Keratinocyte (primary cell): Measurements from ENCODE around the gene RBM17. TPM values are rescaled to one million over a fixed set of nuclear protein-coding genes. Genes with fewer than 3 reads are reported as not detected.

Experiments used
- DNase-seq: peaks from one replicate; pipeline ENCODE4 v3.0.0-alpha.2; 2011; ENCODE audit warnings: low read depth, missing footprints, low spot score
- FAIRE-seq: peaks from 2 replicates; lab custom pipeline; 2011; peaks lifted over from hg19 to GRCh38; lab: Jason Lieb, UNC
- H2AFZ ChIP-seq: 2 replicates; pipeline ENCODE4 v1.6.0; 2012; ENCODE audit warnings: low read length, control low read depth, inconsistent platforms; ENCODE audit not compliant: control insufficient read depth
- H3K27ac ChIP-seq: 2 replicates; pipeline ENCODE4 v1.5.1; 2011; ENCODE audit warnings: low read length; ENCODE audit not compliant: control insufficient read depth, insufficient read depth
- H3K27me3 ChIP-seq: 3 replicates; pipeline ENCODE4 v1.6.0; 2011; ENCODE audit warnings: low read length; ENCODE audit not compliant: control insufficient read depth, insufficient read depth; ENCODE audit errors: extremely low read depth
- H3K36me3 ChIP-seq, 2 experiments: 2 replicates in 1 of 2; 3 replicates in 1 of 2; pipeline ENCODE4 v1.5.1; 2011; ENCODE audit warnings: low read length in 2 of 2, mild to moderate bottlenecking in 1 of 2; ENCODE audit not compliant: control insufficient read depth in 2 of 2, insufficient read depth in 2 of 2; ENCODE audit errors: extremely low read depth in 1 of 2
- H3K4me1 ChIP-seq: 3 replicates; pipeline ENCODE4 v1.5.1; 2011; ENCODE audit warnings: low read length; ENCODE audit not compliant: control insufficient read depth, insufficient read depth; ENCODE audit errors: extremely low read depth
- H3K4me2 ChIP-seq: 3 replicates; pipeline ENCODE4 v1.6.0; 2011; ENCODE audit warnings: low read depth, low read length; ENCODE audit not compliant: control insufficient read depth, insufficient read depth; ENCODE audit errors: extremely low read depth
- H3K4me3 ChIP-seq, 3 experiments: fragments of 200-600 bp in 1 of 3; sonication (generic) in 1 of 3; 2 replicates in 2 of 3; 3 replicates in 1 of 3; pipeline ENCODE4 v1.5.1; 2011 to 2016; ENCODE audit warnings: low read length in 3 of 3, mild to moderate bottlenecking in 3 of 3, control low read depth in 2 of 3, inconsistent platforms in 1 of 3, low read depth in 1 of 3, mixed read lengths in 1 of 3, mixed run types in 1 of 3, moderate library complexity in 1 of 3; ENCODE audit not compliant: control insufficient read depth in 2 of 3, insufficient read depth in 2 of 3; ENCODE audit errors: extremely low read depth in 1 of 3
- H3K79me2 ChIP-seq: 2 replicates; pipeline ENCODE4 v1.6.0; 2012; ENCODE audit warnings: low read length; ENCODE audit not compliant: control insufficient read depth, insufficient read depth
- H3K9ac ChIP-seq: 3 replicates; pipeline ENCODE4 v1.6.0; 2011; ENCODE audit warnings: low read length; ENCODE audit not compliant: control insufficient read depth, insufficient read depth; ENCODE audit errors: extremely low read depth
- H3K9me1 ChIP-seq: 3 replicates; pipeline ENCODE4 v1.6.0; 2011; ENCODE audit warnings: low read length; ENCODE audit not compliant: control insufficient read depth, insufficient read depth; ENCODE audit errors: extremely low read depth
- H3K9me3 ChIP-seq: 2 replicates; pipeline ENCODE4 v1.5.1; 2012; ENCODE audit warnings: low read depth, low read length; ENCODE audit not compliant: control insufficient read depth
- H4K20me1 ChIP-seq: 3 replicates; pipeline ENCODE4 v1.6.0; 2011; ENCODE audit warnings: low read length; ENCODE audit not compliant: control insufficient read depth, insufficient read depth; ENCODE audit errors: extremely low read depth
- EZH2 ChIP-seq: IDR thresholded peaks from one replicate; pipeline ENCODE4 v1.6.1; 2012; ENCODE audit warnings: inconsistent platforms, mild to moderate bottlenecking, low read length, moderate library complexity
- dilution Hi-C: fragments of 300-500 bp; cut with MboI; formaldehyde crosslinking; loops from one replicate; pipeline ENCODE4 v1.7.0; 2020; ENCODE audit warnings: low sequenced_read_pairs; ENCODE audit not compliant: extremely low pct_ligation_motif_present
- polyA plus RNA-seq, 5 experiments: library from polyadenylated mRNA; depleted of rRNA in 3 of 5; stranded (reverse) in 3 of 5; stranded (forward) in 1 of 5; unstranded in 1 of 5; fragments of >200 nt; gene quantifications; 1 replicate in 1 of 5; 2 replicates in 3 of 5; 3 replicates in 1 of 5; pipeline versions ENCODE4 v1.2.1 to v1.2.3, GENCODE V29; 2011 to 2012; ENCODE audit warnings: missing spikeins in 2 of 5, low read depth in 1 of 5, low replicate concordance in 1 of 5
- TF ChIP-seq, protein P1 (sequence below), 3 experiments: IDR thresholded peaks in 1 of 3; conservative IDR thresholded peaks in 1 of 3; optimal IDR thresholded peaks in 1 of 3; 2 replicates in 2 of 3; 3 replicates in 1 of 3; pipeline versions ENCODE3 to v1.5.1; 2011; ENCODE audit warnings: low read length in 3 of 3, mild to moderate bottlenecking in 3 of 3, moderate library complexity in 2 of 3, control low read depth in 1 of 3, inconsistent platforms in 1 of 3; ENCODE audit not compliant: insufficient read depth in 2 of 3; ENCODE audit errors: extremely low read depth in 1 of 3

Gene RBM17
- polyA plus RNA-seq, 1 donor (not counting 4 experiments of a cell fraction or from before 2014, with no cell fraction given): 54.8 TPM

DNA sequence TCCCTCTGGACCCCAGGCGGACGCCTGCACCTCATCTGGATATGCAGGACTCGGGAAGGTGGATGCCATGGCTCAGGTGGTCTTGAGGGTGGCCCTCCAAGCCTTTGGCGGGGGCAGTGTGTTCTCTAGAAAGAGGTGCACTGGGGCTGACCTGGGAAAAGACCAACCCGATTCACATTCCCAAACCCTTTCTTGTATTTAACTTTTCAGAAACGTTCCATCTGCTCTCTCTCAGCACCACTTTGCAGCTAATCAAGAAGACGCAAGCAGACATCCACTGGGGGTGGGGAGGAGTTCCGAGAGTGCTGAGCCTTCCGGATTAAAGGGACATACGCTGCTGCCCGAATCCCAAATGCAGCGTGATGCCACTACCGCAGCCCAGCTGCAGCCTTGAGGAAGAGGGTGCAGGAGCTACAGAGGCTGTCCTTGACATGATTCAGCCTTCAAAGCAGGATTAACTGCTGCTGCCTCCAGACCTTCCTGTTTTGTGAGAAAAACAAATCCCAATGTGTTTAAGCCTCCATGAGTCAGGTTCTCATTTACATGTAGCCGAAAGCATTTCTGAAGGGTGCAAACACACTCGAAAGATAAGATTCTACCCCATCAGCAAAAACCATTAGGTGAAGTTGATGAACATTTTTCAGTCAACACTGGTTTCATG, 39.9 kb downstream of the RBM17 start:
- no peak for DNase-seq
- Histone ChIP-seq H3K27me3 (no peaks in the 10 kb centered on the region), H3K4me2 (peak overlapping the region; percentile 63), H3K4me3 (peak overlapping the region in 1 of 3 experiments; percentile 25), H3K9me1 (no peaks in the 10 kb centered on the region), H3K27ac (no peak overlapping the region), H3K9me3 (no peaks in the 10 kb centered on the region), H3K36me3 (no peaks in the 10 kb centered on the region), H3K9ac (no peak overlapping the region), H2AFZ (peak overlapping the region; percentile 62), H4K20me1 (peaks cover under 1% of the 10 kb centered on the region), H3K79me2 (no peaks in the 10 kb centered on the region), H3K4me1 (peaks cover 9% of the 10 kb centered on the region)
- TF ChIP-seq, protein P1, sequence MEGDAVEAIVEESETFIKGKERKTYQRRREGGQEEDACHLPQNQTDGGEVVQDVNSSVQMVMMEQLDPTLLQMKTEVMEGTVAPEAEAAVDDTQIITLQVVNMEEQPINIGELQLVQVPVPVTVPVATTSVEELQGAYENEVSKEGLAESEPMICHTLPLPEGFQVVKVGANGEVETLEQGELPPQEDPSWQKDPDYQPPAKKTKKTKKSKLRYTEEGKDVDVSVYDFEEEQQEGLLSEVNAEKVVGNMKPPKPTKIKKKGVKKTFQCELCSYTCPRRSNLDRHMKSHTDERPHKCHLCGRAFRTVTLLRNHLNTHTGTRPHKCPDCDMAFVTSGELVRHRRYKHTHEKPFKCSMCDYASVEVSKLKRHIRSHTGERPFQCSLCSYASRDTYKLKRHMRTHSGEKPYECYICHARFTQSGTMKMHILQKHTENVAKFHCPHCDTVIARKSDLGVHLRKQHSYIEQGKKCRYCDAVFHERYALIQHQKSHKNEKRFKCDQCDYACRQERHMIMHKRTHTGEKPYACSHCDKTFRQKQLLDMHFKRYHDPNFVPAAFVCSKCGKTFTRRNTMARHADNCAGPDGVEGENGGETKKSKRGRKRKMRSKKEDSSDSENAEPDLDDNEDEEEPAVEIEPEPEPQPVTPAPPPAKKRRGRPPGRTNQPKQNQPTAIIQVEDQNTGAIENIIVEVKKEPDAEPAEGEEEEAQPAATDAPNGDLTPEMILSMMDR (optimal IDR thresholded peaks at IDR 0.05 in 1 of 3, IDR thresholded peaks at IDR 0.05 in 1 of 3, conservative IDR thresholded peaks at IDR 0.05 in 1 of 3; ENCODE audit: extremely low read depth in 1 of 3, insufficient read depth in 2 of 3, low read length in 3 of 3): no peak
- no peak for TF ChIP-seq EZH2
- FAIRE-seq: peak; percentile 87
- dilution Hi-C loops: no loop called here

DNA sequence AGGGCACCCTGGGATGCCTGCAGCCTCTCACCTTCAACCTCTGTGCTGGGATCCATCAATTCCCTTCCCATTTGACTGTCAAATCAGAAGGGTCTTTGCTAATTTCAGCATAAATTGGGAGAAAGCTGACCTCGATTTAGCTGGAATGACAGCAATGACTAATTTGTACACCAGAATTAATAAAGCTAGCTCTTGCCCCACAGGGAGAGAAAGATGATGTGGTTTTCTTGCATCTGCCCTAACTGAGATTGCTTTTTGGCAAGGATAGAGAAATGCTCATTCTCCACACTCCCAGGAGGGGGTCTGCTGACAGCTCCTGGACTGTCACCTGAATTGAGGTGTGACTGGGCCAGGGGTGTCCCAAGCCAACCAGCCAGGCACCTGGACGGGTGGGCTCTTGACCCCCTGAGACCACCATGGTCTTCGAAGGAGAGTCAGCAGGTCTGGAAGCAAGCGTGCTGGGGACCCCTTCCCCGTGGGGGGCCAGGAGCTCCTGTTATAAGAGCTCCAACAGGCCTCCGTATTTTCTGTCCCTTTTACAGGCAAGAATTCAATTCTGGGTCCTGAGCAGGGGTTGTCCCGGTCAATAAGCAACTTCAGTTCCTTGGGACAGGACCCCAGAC, 42.1 kb downstream of the RBM17 start:
- Histone ChIP-seq H4K20me1 (no peaks in the 10 kb centered on the region), H3K4me2 (no peak overlapping the region), H3K9ac (no peak overlapping the region), H3K4me3 (no peak overlapping the region), H3K36me3 (no peaks in the 10 kb centered on the region), H3K4me1 (peaks cover 10% of the 10 kb centered on the region), H3K9me3 (no peaks in the 10 kb centered on the region), H3K27ac (no peak overlapping the region), H3K79me2 (no peaks in the 10 kb centered on the region), H3K27me3 (peaks cover 5% of the 10 kb centered on the region), H2AFZ (no peak overlapping the region), H3K9me1 (no peaks in the 10 kb centered on the region)
- no peak for FAIRE-seq
- no peak for DNase-seq
- dilution Hi-C loops: no loop called here
- TF ChIP-seq, protein P1 (optimal IDR thresholded peaks at IDR 0.05 in 1 of 3, IDR thresholded peaks at IDR 0.05 in 1 of 3, conservative IDR thresholded peaks at IDR 0.05 in 1 of 3; ENCODE audit: extremely low read depth in 1 of 3, insufficient read depth in 2 of 3, low read length in 3 of 3): no peak
- TF ChIP-seq EZH2: no peak
